DND-41 (cell line): ENCODE measurements around the gene FUBP3.

Experiments
- EZH2 ChIP-seq: IDR thresholded peaks from 3 replicates; pipeline ENCODE4 v1.6.1; 2012; ENCODE audit warnings: borderline replicate concordance, low read depth, mild to moderate bottlenecking, moderate library complexity, low read length, inconsistent platforms; ENCODE audit not compliant: severe bottlenecking
- TF ChIP-seq, protein P1 (sequence below): IDR thresholded peaks from 2 replicates; pipeline ENCODE4 v1.5.1; 2012; ENCODE audit warnings: borderline replicate concordance, low read length, moderate library complexity, mild to moderate bottlenecking; ENCODE audit not compliant: poor library complexity, severe bottlenecking; ENCODE audit errors: extremely low read depth

DNA sequence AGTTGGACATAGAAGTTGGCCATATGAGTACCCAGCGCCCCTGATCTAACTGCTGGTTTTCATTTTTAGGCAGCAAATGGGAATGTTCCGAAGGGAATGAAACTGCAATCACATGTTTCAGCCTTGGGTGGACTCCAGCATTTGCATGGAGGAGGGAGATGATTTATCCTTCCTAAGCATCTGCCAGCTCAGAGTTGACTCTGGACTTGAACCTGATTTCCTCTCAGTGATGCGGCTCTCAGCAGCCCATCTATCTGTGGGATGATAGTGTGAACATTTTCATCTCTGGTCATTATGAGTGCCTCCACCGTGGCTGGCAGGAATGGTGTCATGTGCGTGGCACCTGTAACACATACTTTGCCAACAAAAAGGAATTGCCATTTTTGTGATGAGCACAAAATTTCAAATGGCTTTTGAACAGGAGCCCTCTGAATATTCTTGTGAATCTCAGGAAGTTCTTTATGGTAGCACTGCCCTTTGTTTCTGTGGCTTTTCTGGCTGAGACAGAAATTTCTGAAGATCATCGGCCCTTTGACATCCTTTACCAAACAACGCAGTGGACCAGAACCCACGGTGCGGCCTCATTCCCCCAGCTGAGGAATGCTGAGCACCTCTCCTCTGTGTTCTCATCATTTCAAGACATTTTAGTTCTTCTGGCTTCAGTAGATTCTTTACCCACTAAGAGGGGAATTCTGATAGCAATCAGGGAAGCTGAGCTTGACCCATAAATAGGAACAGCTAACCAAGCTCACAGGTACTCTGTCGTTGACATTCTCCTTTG is 28.5 kb downstream of the FUBP3 start:
- no peak for TF ChIP-seq EZH2
- TF ChIP-seq, protein P1, sequence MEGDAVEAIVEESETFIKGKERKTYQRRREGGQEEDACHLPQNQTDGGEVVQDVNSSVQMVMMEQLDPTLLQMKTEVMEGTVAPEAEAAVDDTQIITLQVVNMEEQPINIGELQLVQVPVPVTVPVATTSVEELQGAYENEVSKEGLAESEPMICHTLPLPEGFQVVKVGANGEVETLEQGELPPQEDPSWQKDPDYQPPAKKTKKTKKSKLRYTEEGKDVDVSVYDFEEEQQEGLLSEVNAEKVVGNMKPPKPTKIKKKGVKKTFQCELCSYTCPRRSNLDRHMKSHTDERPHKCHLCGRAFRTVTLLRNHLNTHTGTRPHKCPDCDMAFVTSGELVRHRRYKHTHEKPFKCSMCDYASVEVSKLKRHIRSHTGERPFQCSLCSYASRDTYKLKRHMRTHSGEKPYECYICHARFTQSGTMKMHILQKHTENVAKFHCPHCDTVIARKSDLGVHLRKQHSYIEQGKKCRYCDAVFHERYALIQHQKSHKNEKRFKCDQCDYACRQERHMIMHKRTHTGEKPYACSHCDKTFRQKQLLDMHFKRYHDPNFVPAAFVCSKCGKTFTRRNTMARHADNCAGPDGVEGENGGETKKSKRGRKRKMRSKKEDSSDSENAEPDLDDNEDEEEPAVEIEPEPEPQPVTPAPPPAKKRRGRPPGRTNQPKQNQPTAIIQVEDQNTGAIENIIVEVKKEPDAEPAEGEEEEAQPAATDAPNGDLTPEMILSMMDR = no peak
